ENCODE data around the gene NAIF1. TPM values are rescaled to one million over a fixed set of nuclear protein-coding genes. Genes with fewer than 3 reads are reported as not detected.

NAIF1 gene
- polyA plus RNA-seq, 2 of the 4 experiments (the other 2 are of a cell fraction): 6.0 to 7.5 TPM

DNA sequence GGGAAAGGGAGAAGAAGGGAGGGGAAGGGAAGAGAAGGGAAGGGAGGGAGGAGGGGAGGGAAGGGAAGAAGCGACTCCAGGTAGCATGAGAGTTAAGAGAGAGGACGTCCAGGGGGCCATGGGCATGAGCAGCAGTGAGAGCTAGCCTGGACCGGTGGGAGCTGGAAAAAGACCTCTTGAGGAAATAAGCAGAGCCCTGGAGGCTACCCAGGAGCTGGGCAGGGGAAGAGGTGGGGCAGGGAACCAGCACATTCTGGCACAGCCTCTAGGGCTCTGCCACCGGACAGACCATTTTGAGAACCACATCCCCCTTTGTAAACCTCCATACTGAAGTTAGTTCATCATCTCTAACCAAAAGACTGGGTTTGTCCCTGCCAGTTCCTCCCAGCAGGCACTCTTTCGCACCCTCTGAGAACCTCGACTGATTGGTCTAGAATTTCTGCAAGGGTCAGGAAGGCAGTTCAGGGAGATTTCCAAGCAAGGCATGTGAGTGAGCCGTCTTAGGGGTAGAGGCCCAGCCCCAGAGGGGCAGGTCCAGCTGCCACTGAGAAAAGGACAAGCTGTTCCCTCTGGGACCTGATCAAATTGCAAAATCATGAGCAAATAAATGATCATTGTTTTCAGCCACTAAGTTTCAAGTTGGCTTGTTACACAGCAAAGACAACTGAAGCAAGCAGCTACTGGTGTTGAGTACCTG is 11.6 kb downstream of the NAIF1 start:
- Histone ChIP-seq H3K4me1 (peaks cover 24% of the 10 kb centered on the region), H3K27ac (peak overlapping the region; percentile 48 to 57; a peak in 4 of 6 replicates), H3K9me3 (no peaks in the 10 kb centered on the region), H3K4me3 (no peak overlapping the region), H3K4me2 (peak overlapping the region; percentile 3; the same call in 1 of the 3 replicates)
- POLR2A ChIA-PET: no interaction called here
- WGBS (ENCODE audit: missing lambda C conversion rate): 61% methylated on average over 7 of the region's 7 CpGs
- FAIRE-seq: no peak
- ATAC-seq: peak; percentile 31 to 49; a peak in 4 of 6 replicates
- CTCF ChIA-PET: interaction anchor here (0.6 to 2.6 kb wide), 5 partner anchors 13 to 428 kb away, joined by 3 to 9 read pairs (median 5); no protein-coding TSS in a partner anchor
- DNase-seq (ENCODE audit: low read depth in 1 of 2, low spot score in 1 of 2): no peak
- TF ChIP-seq SREBF2 (IDR thresholded peaks at IDR 0.05): no peak
- no peak for TF ChIP-seq BHLHE40 (IDR thresholded peaks at IDR 0.05; ENCODE audit: low read depth, low read length)
- TF ChIP-seq HEYL (CRISPR knock-in tag; IDR thresholded peaks at IDR 0.05): no peak
- TF ChIP-seq, protein P1, sequence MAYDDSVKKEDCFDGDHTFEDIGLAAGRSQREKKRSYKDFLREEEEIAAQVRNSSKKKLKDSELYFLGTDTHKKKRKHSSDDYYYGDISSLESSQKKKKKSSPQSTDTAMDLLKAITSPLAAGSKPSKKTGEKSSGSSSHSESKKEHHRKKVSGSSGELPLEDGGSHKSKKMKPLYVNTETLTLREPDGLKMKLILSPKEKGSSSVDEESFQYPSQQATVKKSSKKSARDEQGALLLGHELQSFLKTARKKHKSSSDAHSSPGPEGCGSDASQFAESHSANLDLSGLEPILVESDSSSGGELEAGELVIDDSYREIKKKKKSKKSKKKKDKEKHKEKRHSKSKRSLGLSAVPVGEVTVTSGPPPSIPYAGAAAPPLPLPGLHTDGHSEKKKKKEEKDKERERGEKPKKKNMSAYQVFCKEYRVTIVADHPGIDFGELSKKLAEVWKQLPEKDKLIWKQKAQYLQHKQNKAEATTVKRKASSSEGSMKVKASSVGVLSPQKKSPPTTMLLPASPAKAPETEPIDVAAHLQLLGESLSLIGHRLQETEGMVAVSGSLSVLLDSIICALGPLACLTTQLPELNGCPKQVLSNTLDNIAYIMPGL (CRISPR knock-in tag; IDR thresholded peaks at IDR 0.05; ENCODE audit: borderline replicate concordance): no peak
- TF ChIP-seq EHF (CRISPR knock-in tag; IDR thresholded peaks at IDR 0.05): no peak
- no peak for TF ChIP-seq MAFK (IDR thresholded peaks at IDR 0.05; ENCODE audit: partially characterized antibody)
- TF ChIP-seq FOSL2 (IDR thresholded peaks at IDR 0.05): no peak
- TF ChIP-seq FOSL2 (CRISPR knock-in tag; IDR thresholded peaks at IDR 0.05): no peak
- TF ChIP-seq NPAS2 (CRISPR knock-in tag; IDR thresholded peaks at IDR 0.05; ENCODE audit: borderline replicate concordance): no peak
- TF ChIP-seq, protein P2, sequence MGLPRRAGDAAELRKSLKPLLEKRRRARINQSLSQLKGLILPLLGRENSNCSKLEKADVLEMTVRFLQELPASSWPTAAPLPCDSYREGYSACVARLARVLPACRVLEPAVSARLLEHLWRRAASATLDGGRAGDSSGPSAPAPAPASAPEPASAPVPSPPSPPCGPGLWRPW (IDR thresholded peaks at IDR 0.05): no peak
- TF ChIP-seq, protein P3, sequence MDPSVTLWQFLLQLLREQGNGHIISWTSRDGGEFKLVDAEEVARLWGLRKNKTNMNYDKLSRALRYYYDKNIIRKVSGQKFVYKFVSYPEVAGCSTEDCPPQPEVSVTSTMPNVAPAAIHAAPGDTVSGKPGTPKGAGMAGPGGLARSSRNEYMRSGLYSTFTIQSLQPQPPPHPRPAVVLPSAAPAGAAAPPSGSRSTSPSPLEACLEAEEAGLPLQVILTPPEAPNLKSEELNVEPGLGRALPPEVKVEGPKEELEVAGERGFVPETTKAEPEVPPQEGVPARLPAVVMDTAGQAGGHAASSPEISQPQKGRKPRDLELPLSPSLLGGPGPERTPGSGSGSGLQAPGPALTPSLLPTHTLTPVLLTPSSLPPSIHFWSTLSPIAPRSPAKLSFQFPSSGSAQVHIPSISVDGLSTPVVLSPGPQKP (IDR thresholded peaks at IDR 0.05; ENCODE audit: low read depth, low read length): no peak
- no peak for TF ChIP-seq EHMT2 (IDR thresholded peaks at IDR 0.05; ENCODE audit: low read depth)
- TF ChIP-seq FOXS1 (CRISPR knock-in tag; IDR thresholded peaks at IDR 0.05): no peak
- no peak for TF ChIP-seq KDM1A (IDR thresholded peaks at IDR 0.05; ENCODE audit: low read depth)
- no peak for TF ChIP-seq PHF8 (IDR thresholded peaks at IDR 0.05; ENCODE audit: borderline replicate concordance, low read depth)
- TF ChIP-seq, protein P4, sequence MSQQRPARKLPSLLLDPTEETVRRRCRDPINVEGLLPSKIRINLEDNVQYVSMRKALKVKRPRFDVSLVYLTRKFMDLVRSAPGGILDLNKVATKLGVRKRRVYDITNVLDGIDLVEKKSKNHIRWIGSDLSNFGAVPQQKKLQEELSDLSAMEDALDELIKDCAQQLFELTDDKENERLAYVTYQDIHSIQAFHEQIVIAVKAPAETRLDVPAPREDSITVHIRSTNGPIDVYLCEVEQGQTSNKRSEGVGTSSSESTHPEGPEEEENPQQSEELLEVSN (IDR thresholded peaks at IDR 0.05; ENCODE audit: borderline replicate concordance, low read depth): no peak
- TF ChIP-seq ZSCAN20 (CRISPR knock-in tag; IDR thresholded peaks at IDR 0.05): no peak
- TF ChIP-seq JUN (IDR thresholded peaks at IDR 0.05): no peak
- TF ChIP-seq, protein P5, sequence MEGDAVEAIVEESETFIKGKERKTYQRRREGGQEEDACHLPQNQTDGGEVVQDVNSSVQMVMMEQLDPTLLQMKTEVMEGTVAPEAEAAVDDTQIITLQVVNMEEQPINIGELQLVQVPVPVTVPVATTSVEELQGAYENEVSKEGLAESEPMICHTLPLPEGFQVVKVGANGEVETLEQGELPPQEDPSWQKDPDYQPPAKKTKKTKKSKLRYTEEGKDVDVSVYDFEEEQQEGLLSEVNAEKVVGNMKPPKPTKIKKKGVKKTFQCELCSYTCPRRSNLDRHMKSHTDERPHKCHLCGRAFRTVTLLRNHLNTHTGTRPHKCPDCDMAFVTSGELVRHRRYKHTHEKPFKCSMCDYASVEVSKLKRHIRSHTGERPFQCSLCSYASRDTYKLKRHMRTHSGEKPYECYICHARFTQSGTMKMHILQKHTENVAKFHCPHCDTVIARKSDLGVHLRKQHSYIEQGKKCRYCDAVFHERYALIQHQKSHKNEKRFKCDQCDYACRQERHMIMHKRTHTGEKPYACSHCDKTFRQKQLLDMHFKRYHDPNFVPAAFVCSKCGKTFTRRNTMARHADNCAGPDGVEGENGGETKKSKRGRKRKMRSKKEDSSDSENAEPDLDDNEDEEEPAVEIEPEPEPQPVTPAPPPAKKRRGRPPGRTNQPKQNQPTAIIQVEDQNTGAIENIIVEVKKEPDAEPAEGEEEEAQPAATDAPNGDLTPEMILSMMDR (IDR thresholded peaks at IDR 0.05): no peak

DNA sequence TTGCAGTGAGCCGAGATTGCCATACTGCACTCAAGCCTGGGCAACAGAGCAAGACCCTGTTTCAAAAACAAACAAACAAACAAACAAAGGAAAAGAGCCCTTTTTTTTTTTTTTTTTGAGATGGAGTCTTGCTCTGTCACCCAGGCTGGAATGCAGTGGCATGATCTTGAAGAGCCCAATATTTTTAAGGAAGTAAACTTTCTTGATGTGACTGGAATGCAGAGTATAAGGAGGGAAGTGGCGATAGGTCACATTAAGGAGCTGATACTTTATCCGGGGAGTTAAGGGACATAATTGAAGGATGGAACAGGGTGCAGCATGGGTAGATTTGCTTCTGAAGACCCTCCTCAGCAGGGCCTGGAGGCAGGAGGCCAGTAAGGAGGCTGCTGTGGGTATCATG is 13.0 kb downstream of the NAIF1 start:
- ATAC-seq (no peak), DNase-seq (ENCODE audit: low read depth in 1 of 2, low spot score in 1 of 2) (no peak), FAIRE-seq (no peak)
- Histone ChIP-seq H3K27ac (no peak overlapping the region; a peak in 1 of 6 replicates), H3K9me3 (no peaks in the 10 kb centered on the region), H3K4me2 (no peak overlapping the region), H3K4me1 (peaks cover 24% of the 10 kb centered on the region), H3K4me3 (no peak overlapping the region)
- TF ChIP-seq JUN (IDR thresholded peaks at IDR 0.05) (no peak), ESRRA (IDR thresholded peaks at IDR 0.05; ENCODE audit: borderline replicate concordance, low read length) (no peak), HOXA7 (CRISPR knock-in tag; IDR thresholded peaks at IDR 0.05) (no peak), SMC3 (IDR thresholded peaks at IDR 0.05) (no peak), EHF (CRISPR knock-in tag; IDR thresholded peaks at IDR 0.05) (no peak)
- TF ChIP-seq, protein P2 (IDR thresholded peaks at IDR 0.05): no peak
- ChIA-PET CTCF (interaction anchor here (2.6 kb wide), 1 partner anchor 19 kb away, joined by 9 read pairs; no protein-coding TSS in a partner anchor), POLR2A (no interaction called here)
- 88% methylated on average over 3 of the region's 3 CpGs for WGBS (ENCODE audit: missing lambda C conversion rate)

All from A549 (cell line).